Stimulated activated CD8-positive, alpha-beta memory T cell treated with anti-CD3 and anti-CD28 coated beads, Interleukin-15, amount 100 ng/mL, for 4 hours (primary cell): Measurements from ENCODE around the gene PITPNB.

Experiments used
- DNase-seq, 2 donors: peaks; one replicate each; pipeline ENCODE4 v3.0.0-alpha.2; 2020; ENCODE audit warnings: low read depth in 2 of 2

Gene PITPNB

GRCh38 chr22:27919942-27920755 is 1.1 kb upstream of the PITPNB start:
- DNase-seq: no peak

- peak; percentile 50 to 55 for DNase-seq
These were observed 475 bp downstream of the PITPNB start for GRCh38 chr22:27918341-27919221.

GRCh38 chr22:27915986-27916385 is 3.1 kb downstream of the PITPNB start:
- DNase-seq: no peak

- no peak for DNase-seq
These were observed 5.8 kb downstream of the PITPNB start for GRCh38 chr22:27913162-27913741.

GRCh38 chr22:27912101-27912500 is 7.0 kb downstream of the PITPNB start:
- DNase-seq: no peak

GRCh38 chr22:27911330-27911729 is 7.7 kb downstream of the PITPNB start:
- DNase-seq: no peak

GRCh38 chr22:27906241-27906640 is 12.8 kb downstream of the PITPNB start:
- DNase-seq: no peak

- no peak for DNase-seq
These were observed 13.4 kb downstream of the PITPNB start for GRCh38 chr22:27905653-27906052.

- DNase-seq: no peak
These were observed 15.1 kb downstream of the PITPNB start for GRCh38 chr22:27903805-27904473.

GRCh38 chr22:27900153-27900552 is 18.9 kb downstream of the PITPNB start:
- no peak for DNase-seq

GRCh38 chr22:27896245-27896644 is 22.8 kb downstream of the PITPNB start:
- no peak for DNase-seq

- no peak for DNase-seq
These were observed 23.5 kb downstream of the PITPNB start for GRCh38 chr22:27895600-27895999.

GRCh38 chr22:27892811-27893210 is 26.2 kb downstream of the PITPNB start:
- DNase-seq: no peak

- DNase-seq: no peak
These were observed 27.0 kb downstream of the PITPNB start for GRCh38 chr22:27892064-27892463.

- DNase-seq: no peak
These were observed 30.7 kb downstream of the PITPNB start for GRCh38 chr22:27888310-27888709.

GRCh38 chr22:27886843-27887151 is 32.3 kb downstream of the PITPNB start:
- no peak for DNase-seq

GRCh38 chr22:27885977-27886842 is 32.8 kb downstream of the PITPNB start:
- DNase-seq: peak in 1 of 2 donors; percentile 20

GRCh38 chr22:27883656-27884350 is 35.3 kb downstream of the PITPNB start:
- DNase-seq: no peak

GRCh38 chr22:27882507-27883290 is 36.4 kb downstream of the PITPNB start:
- DNase-seq: no peak

GRCh38 chr22:27881421-27881820 is 37.6 kb downstream of the PITPNB start:
- DNase-seq: no peak
